T-cell (primary cell): ENCODE results near the gene CTDSPL2. TPM values are rescaled to one million over a fixed set of nuclear protein-coding genes. Genes with fewer than 3 reads are reported as not detected.
A peak's percentile ranks its signal among the peaks of the same experiment; 100 is the strongest.
"Not testable (repeated sequence)": the region's sequence is repeated elsewhere in the genome, so short reads cannot be mapped to it uniquely, and the experiment has no call there.

ENCODE experiments used
- ATAC-seq, 4 experiments: fragments of 200-7000 bp in 3 of 4; fragments of 150-1000 bp in 1 of 4; cut with Tn5 transposase; replicated peaks in 1 of 4; 1 replicate in 3 of 4; 2 replicates in 1 of 4; pipeline ENCODE4 v1.10.0; 2021; ENCODE audit warnings: moderate library complexity in 3 of 4, mild to moderate bottlenecking in 2 of 4, moderate number of reproducible peaks in 1 of 4
- CTCF ChIA-PET, 2 donors: fragments of 300-600 bp; sonication (Branson Sonifier 250); formaldehyde crosslinking; loops; one replicate each; lab custom pipeline; 2022; ENCODE audit warnings: antibody characterized with exemption in 2 of 2; lab: Charles Lee
- POLR2A ChIA-PET, 2 donors: fragments of 300-600 bp; sonication (Branson Sonifier 250); formaldehyde crosslinking; loops; one replicate each; lab custom pipeline; 2022; ENCODE audit warnings: antibody characterized with exemption in 2 of 2; lab: Charles Lee
- DNase-seq, 35 experiments: peaks; one replicate each; pipeline versions ENCODE4 v3.0.0 to v3.0.0-alpha.2; 2013 to 2023
- H3K27ac ChIP-seq: one replicate; pipeline ENCODE4 v1.5.1; 2013; ENCODE audit warnings: low read length
- H3K27me3 ChIP-seq, 2 experiments: replicated peaks in 1 of 2; 1 replicate in 1 of 2; 2 replicates in 1 of 2; pipeline versions ENCODE4 v1.6.1 to v1.7.0; 2013; ENCODE audit warnings: low read length in 1 of 2, mixed read lengths in 1 of 2; ENCODE audit not compliant: control insufficient read depth in 2 of 2, insufficient read depth in 2 of 2; ENCODE audit errors: extremely low read depth in 1 of 2
- H3K36me3 ChIP-seq, 2 donors: 1 replicate in 1 of 2; 2 replicates in 1 of 2; pipeline versions ENCODE4 v1.6.1 to v1.7.0; 2013; ENCODE audit warnings: low read length in 1 of 2; ENCODE audit not compliant: control insufficient read depth in 2 of 2, insufficient read depth in 1 of 2; ENCODE audit errors: extremely low read depth in 1 of 2
- H3K4me1 ChIP-seq, 2 experiments: 1 replicate in 1 of 2; 2 replicates in 1 of 2; pipeline versions ENCODE4 v1.6.1 to v1.7.0; 2013; ENCODE audit warnings: low read length in 2 of 2, mixed read lengths in 1 of 2; ENCODE audit not compliant: insufficient read depth in 2 of 2, control insufficient read depth in 1 of 2; ENCODE audit errors: extremely low read depth in 1 of 2
- H3K4me3 ChIP-seq, 2 donors: 1 replicate in 1 of 2; 2 replicates in 1 of 2; pipeline versions ENCODE4 v1.5.1 to v1.7.0; 2013; ENCODE audit warnings: mild to moderate bottlenecking in 2 of 2, low read length in 1 of 2, moderate library complexity in 1 of 2; ENCODE audit not compliant: control insufficient read depth in 1 of 2; ENCODE audit errors: extremely low read depth in 1 of 2
- H3K9me3 ChIP-seq: 2 replicates; pipeline ENCODE4 v1.7.0; 2013
- H3K27ac Mint-ChIP-seq, 2 donors: one replicate each; pipeline ENCODE4 v1.8.0; 2020 to 2021; ENCODE audit warnings: mild to moderate bottlenecking in 2 of 2, mixed read lengths in 2 of 2
- H3K27me3 Mint-ChIP-seq, 2 donors: one replicate each; pipeline ENCODE4 v1.8.0; 2021 to 2022; ENCODE audit warnings: mixed read lengths in 2 of 2
- H3K36me3 Mint-ChIP-seq: one replicate; pipeline ENCODE4 v1.8.0; 2021; ENCODE audit warnings: mixed read lengths
- H3K4me1 Mint-ChIP-seq, 3 donors: one replicate each; pipeline ENCODE4 v1.8.0; 2020 to 2022; ENCODE audit warnings: mixed read lengths in 3 of 3, mild to moderate bottlenecking in 1 of 3
- H3K4me3 Mint-ChIP-seq, 3 donors: one replicate each; pipeline ENCODE4 v1.8.0; 2020 to 2022; ENCODE audit warnings: mild to moderate bottlenecking in 3 of 3, mixed read lengths in 3 of 3, moderate library complexity in 3 of 3
- H3K9me3 Mint-ChIP-seq, 3 donors: one replicate each; pipeline ENCODE4 v1.8.0; 2020 to 2022; ENCODE audit warnings: mixed read lengths in 3 of 3
- WGBS: methylation state at CpG from one replicate; pipeline ENCODE4 v1.1.5; 2013; ENCODE audit warnings: missing lambda C conversion rate; ENCODE audit not compliant: insufficient coverage; 5-methylcytosine and 5-hydroxymethylcytosine counted together
- total RNA-seq, 35 experiments: library from RNA in 6 of 35; stranded (reverse) in 6 of 35; fragments of 120-200 nt in 1 of 35; gene quantifications; one replicate each; pipeline versions ENCODE4 v1.2.1 to v1.2.4 and lab custom pipeline; 2013 to 2026

CTDSPL2 gene
- total RNA-seq, 5 donors from 2014 or later (not counting 1 experiment from before 2014, with no cell fraction given) = 59.7 to 76.7 (median 71.0) TPM

GRCh38 chr15:44519537-44519936 is 92.1 kb downstream of the CTDSPL2 start:
- Mint-ChIP-seq H3K9me3 (no peaks in the 10 kb centered on the region), H3K4me3 (no peak overlapping the region), H3K4me1 (peaks cover 0 to 4% (median 3%) of the 10 kb centered on the region in 3 donors), H3K36me3 (peaks cover 24% of the 10 kb centered on the region), H3K27ac (peak overlapping the region; percentile 25 to 49), H3K27me3 (no peaks in the 10 kb centered on the region)
- DNase-seq = no peak
- H3K4me1 ChIP-seq = no peaks in the 10 kb centered on the region
- no peak for ATAC-seq
- no peaks in the 10 kb centered on the region for H3K27me3 ChIP-seq
- peaks cover 8 to 37% of the 10 kb centered on the region in 2 donors for H3K36me3 ChIP-seq
- H3K9me3 ChIP-seq = no peaks in the 10 kb centered on the region
- CTCF ChIA-PET = no interaction called here
- POLR2A ChIA-PET = no interaction called here
- WGBS = 100% methylated on average over 3 of the region's 6 CpGs
- H3K27ac ChIP-seq = no peak overlapping the region
- no peak overlapping the region for H3K4me3 ChIP-seq

DNA sequence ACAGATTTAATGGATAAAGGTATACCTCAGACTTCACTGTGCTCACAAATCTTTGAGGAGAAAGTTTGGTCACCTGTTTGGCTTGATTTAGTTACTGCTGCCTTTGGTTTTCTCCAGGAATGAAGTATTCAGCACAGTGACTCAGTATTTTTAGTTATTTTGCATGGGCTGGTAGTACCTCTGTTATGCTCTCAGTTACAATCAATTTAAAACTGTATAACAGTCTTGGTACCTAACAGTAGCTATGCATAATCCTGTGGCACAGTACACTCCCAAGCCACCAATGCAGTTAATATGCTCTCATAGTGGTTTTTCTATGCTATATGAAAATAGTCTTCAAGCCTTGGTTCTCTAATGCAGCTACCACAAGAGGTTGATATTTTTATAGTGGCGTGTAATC is 97.6 kb downstream of the CTDSPL2 start:
- DNase-seq (no peak), ATAC-seq (no peak)
- Mint-ChIP-seq H3K4me1 (peaks cover 3 to 10% (median 9%) of the 10 kb centered on the region in 3 donors), H3K36me3 (peaks cover 12% of the 10 kb centered on the region), H3K27ac (peak overlapping the region in 1 of 2 donors; percentile 11), H3K9me3 (no peaks in the 10 kb centered on the region), H3K4me3 (no peak overlapping the region), H3K27me3 (no peaks in the 10 kb centered on the region)
- Histone ChIP-seq H3K4me1 (no peaks in the 10 kb centered on the region), H3K36me3 (peaks cover 8 to 35% of the 10 kb centered on the region in 2 donors), H3K27ac (no peak overlapping the region), H3K4me3 (no peak overlapping the region), H3K9me3 (no peaks in the 10 kb centered on the region), H3K27me3 (no peaks in the 10 kb centered on the region)
- ChIA-PET POLR2A (no interaction called here), CTCF (no interaction called here)
- no CpG with 5 or more reads among the region's 1 CpG for WGBS

- Histone ChIP-seq H3K27me3 (no peaks in the 10 kb centered on the region), H3K27ac (no peak overlapping the region), H3K36me3 (peaks cover 5 to 25% of the 10 kb centered on the region in 2 donors), H3K9me3 (no peaks in the 10 kb centered on the region), H3K4me1 (peaks cover 0 to under 1% of the 10 kb centered on the region in 2 experiments), H3K4me3 (no peak overlapping the region)
- H3K27me3 Mint-ChIP-seq = no peaks in the 10 kb centered on the region
- H3K27ac Mint-ChIP-seq = peak overlapping the region in 1 of 2 donors; percentile 63
- H3K4me1 Mint-ChIP-seq = peaks cover 8 to 15% (median 11%) of the 10 kb centered on the region in 3 donors
- POLR2A ChIA-PET = interaction anchor here in 1 of 2 donors (0.9 kb wide), 1 partner anchor 18 kb away, joined by 3 read pairs; no protein-coding TSS in a partner anchor
- peaks cover 12% of the 10 kb centered on the region for H3K36me3 Mint-ChIP-seq
- DNase-seq (no peak), ATAC-seq (no peak)
- CTCF ChIA-PET = no interaction called here
- 80% methylated on average over 1 of the region's 2 CpGs for WGBS
- no peaks in the 10 kb centered on the region for H3K9me3 Mint-ChIP-seq
- no peak overlapping the region for H3K4me3 Mint-ChIP-seq
Measured at GRCh38 chr15:44527241-44527640, 99.8 kb downstream of the CTDSPL2 start.

DNA sequence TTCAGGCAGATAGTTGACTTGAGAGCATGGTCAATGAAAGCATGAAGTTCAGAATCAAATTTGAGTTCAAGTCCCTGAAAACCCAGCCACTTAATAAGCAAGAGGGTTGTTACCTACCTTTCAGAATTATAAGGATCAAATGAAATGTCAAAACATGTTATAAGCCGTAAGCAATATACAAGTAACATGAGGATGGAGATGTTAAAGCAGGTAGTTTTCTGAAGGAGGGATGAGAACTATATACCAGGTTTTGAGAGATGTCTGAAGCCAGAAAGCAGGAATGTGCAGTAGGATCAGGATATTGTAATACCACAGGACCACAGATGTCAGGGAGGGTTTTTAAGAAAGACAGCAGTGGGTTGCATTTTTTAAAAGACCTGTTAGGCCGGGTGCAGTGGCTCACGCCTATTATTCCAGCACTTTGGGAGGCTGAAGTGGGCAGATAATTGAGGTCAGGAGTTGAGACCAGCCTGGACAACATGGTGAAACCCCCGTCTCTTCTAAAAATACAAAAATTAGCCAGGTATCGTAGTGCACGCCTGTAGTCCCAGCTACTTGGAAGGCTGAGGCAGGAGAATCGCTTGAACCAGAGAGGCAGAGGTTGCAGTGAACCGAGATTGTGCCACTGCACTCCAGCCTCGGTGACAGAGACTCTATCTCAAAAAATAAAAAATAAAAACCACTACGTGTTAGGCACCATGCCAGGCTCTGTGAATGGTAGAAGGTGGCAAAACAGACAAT is 102.6 kb downstream of the CTDSPL2 start:
- no peak overlapping the region for H3K4me3 Mint-ChIP-seq

DNA sequence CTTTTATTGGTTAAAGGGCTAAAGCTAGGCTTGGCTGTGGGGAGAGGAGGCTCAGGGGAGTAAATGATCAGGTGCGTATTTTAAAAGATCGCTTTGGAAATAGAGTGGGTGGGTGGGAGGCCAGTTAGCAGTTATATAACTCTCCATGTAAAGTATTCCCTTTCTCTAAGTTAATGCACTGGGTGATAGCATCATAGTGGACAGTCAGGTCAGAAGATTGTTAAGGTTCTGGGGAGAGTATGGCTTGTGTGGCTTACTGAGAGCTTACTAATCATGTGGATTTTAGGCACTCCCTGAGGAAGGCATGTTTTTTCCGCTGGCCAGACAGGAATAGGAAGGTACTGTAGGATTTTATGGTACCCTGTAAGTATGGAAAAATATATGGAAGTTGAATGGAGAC is 103.2 kb downstream of the CTDSPL2 start:
- H3K4me3 Mint-ChIP-seq = no peak overlapping the region
- peaks cover 11% of the 10 kb centered on the region for H3K36me3 Mint-ChIP-seq
- WGBS = no CpG with 5 or more reads among the region's 3 CpGs
- no peaks in the 10 kb centered on the region for H3K27me3 Mint-ChIP-seq
- H3K27ac ChIP-seq = no peak overlapping the region
- peaks cover 0 to 11% of the 10 kb centered on the region in 2 experiments for H3K4me1 ChIP-seq
- H3K4me3 ChIP-seq = no peak overlapping the region
- peak overlapping the region; percentile 4 to 36 for H3K27ac Mint-ChIP-seq
- H3K9me3 ChIP-seq = no peaks in the 10 kb centered on the region
- POLR2A ChIA-PET = no interaction called here
- peaks cover 25 to 33% (median 26%) of the 10 kb centered on the region in 3 donors for H3K4me1 Mint-ChIP-seq
- CTCF ChIA-PET = no interaction called here
- H3K9me3 Mint-ChIP-seq = no peaks in the 10 kb centered on the region
- DNase-seq = no peak
- H3K36me3 ChIP-seq = peaks cover 0 to 6% of the 10 kb centered on the region in 2 donors
- peak in 1 of 4 experiments; percentile 18 for ATAC-seq
- no peaks in the 10 kb centered on the region for H3K27me3 ChIP-seq

More for the DNA sequence above, 102.6 kb downstream of the CTDSPL2 start:
- ATAC-seq (no peak), DNase-seq (no peak)
- H3K27ac Mint-ChIP-seq = peak overlapping the region; percentile 4 to 37
- H3K27me3 Mint-ChIP-seq = no peaks in the 10 kb centered on the region
- no peaks in the 10 kb centered on the region for H3K9me3 Mint-ChIP-seq
- 93% methylated on average over 4 of the region's 10 CpGs for WGBS
- H3K4me3 ChIP-seq = no peak overlapping the region
- H3K4me1 Mint-ChIP-seq = peaks cover 20 to 27% (median 20%) of the 10 kb centered on the region in 3 donors
- H3K27me3 ChIP-seq = no peaks in the 10 kb centered on the region
- H3K27ac ChIP-seq = no peak overlapping the region
- H3K36me3 Mint-ChIP-seq = peaks cover 9% of the 10 kb centered on the region
- H3K9me3 ChIP-seq = no peaks in the 10 kb centered on the region
- H3K36me3 ChIP-seq = peaks cover 0 to 9% of the 10 kb centered on the region in 2 donors
- ChIA-PET CTCF (no interaction called here), POLR2A (interaction anchor here in 1 of 2 donors (0.6 kb wide), 1 partner anchor 28 kb away, joined by 3 read pairs; no protein-coding TSS in a partner anchor)
- H3K4me1 ChIP-seq = peaks cover 0 to 5% of the 10 kb centered on the region in 2 experiments

- not testable (repeated sequence) for ATAC-seq, H3K27me3 Mint-ChIP-seq, DNase-seq, H3K36me3 ChIP-seq, H3K27ac ChIP-seq, H3K4me3 ChIP-seq, H3K27me3 ChIP-seq, H3K4me3 Mint-ChIP-seq, H3K27ac Mint-ChIP-seq, H3K9me3 Mint-ChIP-seq, H3K9me3 ChIP-seq
- H3K4me1 ChIP-seq = peaks cover 0 to 17% of the 10 kb centered on the region in 2 experiments
- ChIA-PET CTCF (interaction anchor here (0.6 to 1.6 kb wide), 4 partner anchors 10 to 737 kb away, joined by 3 to 5 read pairs (median 3); no protein-coding TSS in a partner anchor), POLR2A (interaction anchor here (0.6 to 0.7 kb wide), 5 partner anchors 12 to 737 kb away, joined by 3 to 6 read pairs (median 3); no protein-coding TSS in a partner anchor)
- Mint-ChIP-seq H3K4me1 (peaks cover 28 to 36% (median 31%) of the 10 kb centered on the region in 3 donors), H3K36me3 (peaks cover 11% of the 10 kb centered on the region)
- WGBS = 95% methylated on average over 4 of the region's 5 CpGs
Measured at GRCh38 chr15:44532275-44532674, 104.8 kb downstream of the CTDSPL2 start.
